Vagina (tissue), 2 donors: ENCODE data around the gene IL17C. TPM values are rescaled to one million over a fixed set of nuclear protein-coding genes. Genes with fewer than 3 reads are reported as not detected.
"Not testable (repeated sequence)": the region's sequence is repeated elsewhere in the genome, so short reads cannot be mapped to it uniquely, and the experiment has no call there.

Source experiments
- DNase-seq, 2 donors: peaks; one replicate each; pipeline ENCODE4 v3.0.0-alpha.2; 2017; ENCODE audit errors: extremely low spot score in 2 of 2
- H3K27ac ChIP-seq: fragments of 200-600 bp; sonication (generic); one replicate; pipeline ENCODE4 v1.5.1; 2019
- H3K27me3 ChIP-seq: fragments of 200-600 bp; sonication (generic); one replicate; pipeline ENCODE4 v1.5.1; 2019
- H3K36me3 ChIP-seq, 2 donors: fragments of 200-600 bp; sonication (generic); one replicate each; pipeline ENCODE4 v1.5.1; 2017 to 2019
- H3K4me1 ChIP-seq: fragments of 200-600 bp; sonication (generic); one replicate; pipeline ENCODE4 v1.5.1; 2019
- H3K4me3 ChIP-seq, 2 donors: fragments of 200-600 bp; sonication (generic); 1 replicate in 1 of 2; 2 replicates in 1 of 2; pipeline ENCODE4 v1.5.1; 2016 to 2019
- H3K9me3 ChIP-seq: fragments of 200-600 bp; sonication (generic); one replicate; pipeline ENCODE4 v1.5.1; 2019
- POLR2A ChIP-seq, 2 donors: fragments of 450-650 bp; IDR thresholded peaks; one replicate each; pipeline ENCODE4 v1.6.1; 2017; ENCODE audit warnings: antibody characterized with exemption in 2 of 2, mild to moderate bottlenecking in 2 of 2, moderate library complexity in 2 of 2
- POLR2AphosphoS5 ChIP-seq, 2 donors: sonication (generic); formaldehyde crosslinking; IDR thresholded peaks; one replicate each; pipeline ENCODE4 v1.9.0; 2017; ENCODE audit warnings: antibody characterized with exemption in 2 of 2, mild to moderate bottlenecking in 2 of 2, low read depth in 1 of 2; ENCODE audit not compliant: insufficient read depth in 1 of 2
- intact Hi-C: fragments of 100-400 bp; cut with DNase I; formaldehyde crosslinking; loops from one replicate; pipeline ENCODE4 v1.15.1; 2023
- total RNA-seq: library from RNA; depleted of rRNA; stranded (reverse); fragments of >200 nt; gene quantifications from one replicate; pipeline ENCODE4 v1.2.3, GENCODE V29; 2016
- TF ChIP-seq, protein P1 (sequence below), 3 experiments: fragments of 450-650 bp in 2 of 3; fragments of 200-600 bp in 1 of 3; sonication (generic) in 1 of 3; IDR thresholded peaks; one replicate each; pipeline ENCODE4 v1.5.1; 2017 to 2019; ENCODE audit warnings: antibody characterized with exemption in 3 of 3, mild to moderate bottlenecking in 2 of 3, moderate library complexity in 2 of 3

The IL17C gene
- total RNA-seq, 1 donor from 2014 or later: not detected

DNA sequence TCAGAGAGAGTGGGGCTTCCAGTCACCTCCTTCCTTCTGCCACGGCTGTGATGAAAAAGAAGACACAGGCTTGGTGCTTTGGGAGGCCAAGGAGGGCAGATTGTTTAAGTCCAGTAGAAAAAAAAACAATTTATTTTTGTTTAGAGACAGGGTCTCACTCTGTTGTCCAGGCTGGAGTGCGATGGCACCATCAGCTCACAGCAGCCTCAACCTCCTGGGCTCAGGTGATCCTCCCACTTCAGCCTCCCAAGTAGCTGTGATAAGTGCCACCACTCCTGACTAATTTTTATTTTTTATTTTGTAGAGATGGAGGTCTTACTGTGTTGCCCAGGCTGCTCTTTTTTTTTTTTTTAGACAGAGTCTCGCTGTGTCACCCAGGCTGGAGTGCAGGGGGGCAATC lies 27.2 kb downstream of the IL17C start:
- no peak overlapping the region for H3K27ac ChIP-seq
- H3K36me3 ChIP-seq: no peaks in the 10 kb centered on the region
- H3K4me3 ChIP-seq: no peak overlapping the region
- no peaks in the 10 kb centered on the region for H3K27me3 ChIP-seq
- no peaks in the 10 kb centered on the region for H3K9me3 ChIP-seq
- H3K4me1 ChIP-seq: peaks cover 9% of the 10 kb centered on the region
- no peak for DNase-seq
- intact Hi-C loops: no loop called here
- TF ChIP-seq POLR2A (IDR thresholded peaks at IDR 0.05) (no peak), POLR2AphosphoS5 (IDR thresholded peaks at IDR 0.05; ENCODE audit: insufficient read depth in 1 of 2, low read depth in 1 of 2) (no peak)
- TF ChIP-seq, protein P1, sequence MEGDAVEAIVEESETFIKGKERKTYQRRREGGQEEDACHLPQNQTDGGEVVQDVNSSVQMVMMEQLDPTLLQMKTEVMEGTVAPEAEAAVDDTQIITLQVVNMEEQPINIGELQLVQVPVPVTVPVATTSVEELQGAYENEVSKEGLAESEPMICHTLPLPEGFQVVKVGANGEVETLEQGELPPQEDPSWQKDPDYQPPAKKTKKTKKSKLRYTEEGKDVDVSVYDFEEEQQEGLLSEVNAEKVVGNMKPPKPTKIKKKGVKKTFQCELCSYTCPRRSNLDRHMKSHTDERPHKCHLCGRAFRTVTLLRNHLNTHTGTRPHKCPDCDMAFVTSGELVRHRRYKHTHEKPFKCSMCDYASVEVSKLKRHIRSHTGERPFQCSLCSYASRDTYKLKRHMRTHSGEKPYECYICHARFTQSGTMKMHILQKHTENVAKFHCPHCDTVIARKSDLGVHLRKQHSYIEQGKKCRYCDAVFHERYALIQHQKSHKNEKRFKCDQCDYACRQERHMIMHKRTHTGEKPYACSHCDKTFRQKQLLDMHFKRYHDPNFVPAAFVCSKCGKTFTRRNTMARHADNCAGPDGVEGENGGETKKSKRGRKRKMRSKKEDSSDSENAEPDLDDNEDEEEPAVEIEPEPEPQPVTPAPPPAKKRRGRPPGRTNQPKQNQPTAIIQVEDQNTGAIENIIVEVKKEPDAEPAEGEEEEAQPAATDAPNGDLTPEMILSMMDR (IDR thresholded peaks at IDR 0.05): no peak

GRCh38 chr16:88667461-88667860 lies 29.1 kb downstream of the IL17C start:
- TF ChIP-seq POLR2AphosphoS5 (IDR thresholded peaks at IDR 0.05; ENCODE audit: insufficient read depth in 1 of 2, low read depth in 1 of 2) (no peak), POLR2A (IDR thresholded peaks at IDR 0.05) (no peak)
- TF ChIP-seq, protein P1 (IDR thresholded peaks at IDR 0.05): no peak
- Histone ChIP-seq H3K36me3 (no peaks in the 10 kb centered on the region), H3K4me1 (peaks cover 2% of the 10 kb centered on the region), H3K9me3 (no peaks in the 10 kb centered on the region), H3K27ac (no peak overlapping the region), H3K27me3 (no peaks in the 10 kb centered on the region), H3K4me3 (no peak overlapping the region)
- no peak for DNase-seq
- intact Hi-C loops: no loop called here

- H3K9me3 ChIP-seq, H3K27me3 ChIP-seq, H3K36me3 ChIP-seq, H3K27ac ChIP-seq, H3K4me1 ChIP-seq, DNase-seq, H3K4me3 ChIP-seq, intact Hi-C loops: not testable (repeated sequence)
Measured at GRCh38 chr16:88669493-88669892, 31.1 kb downstream of the IL17C start.

DNA sequence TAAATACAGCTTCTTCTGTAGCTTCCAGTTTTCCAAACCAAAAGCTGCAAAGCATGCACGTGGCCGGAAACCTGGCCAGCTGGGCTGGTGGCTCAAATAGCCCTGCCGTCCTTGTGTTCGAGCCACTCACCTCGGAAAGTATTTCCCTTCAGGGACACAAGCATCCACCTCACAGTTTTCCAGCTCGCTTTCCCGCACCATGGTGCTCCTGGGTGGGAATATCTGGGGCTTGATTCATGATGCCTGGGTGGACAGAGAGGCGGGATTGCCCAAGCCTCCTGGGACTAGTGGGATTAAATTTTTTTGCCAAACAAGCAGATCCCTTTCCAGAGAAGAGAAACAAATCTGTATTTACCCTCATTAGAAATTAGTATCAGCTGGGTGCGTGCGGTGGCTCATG lies 31.6 kb downstream of the IL17C start:
- no peak for DNase-seq
- intact Hi-C loops: no loop called here
- H3K36me3 ChIP-seq: no peaks in the 10 kb centered on the region
- no peaks in the 10 kb centered on the region for H3K4me1 ChIP-seq
- TF ChIP-seq POLR2AphosphoS5 (IDR thresholded peaks at IDR 0.05; ENCODE audit: insufficient read depth in 1 of 2, low read depth in 1 of 2): no peak
- TF ChIP-seq POLR2A (IDR thresholded peaks at IDR 0.05): no peak
- TF ChIP-seq, protein P1 (IDR thresholded peaks at IDR 0.05): no peak
- no peak overlapping the region for H3K4me3 ChIP-seq
- H3K27me3 ChIP-seq: no peaks in the 10 kb centered on the region
- H3K27ac ChIP-seq: no peak overlapping the region
- H3K9me3 ChIP-seq: no peaks in the 10 kb centered on the region

DNA sequence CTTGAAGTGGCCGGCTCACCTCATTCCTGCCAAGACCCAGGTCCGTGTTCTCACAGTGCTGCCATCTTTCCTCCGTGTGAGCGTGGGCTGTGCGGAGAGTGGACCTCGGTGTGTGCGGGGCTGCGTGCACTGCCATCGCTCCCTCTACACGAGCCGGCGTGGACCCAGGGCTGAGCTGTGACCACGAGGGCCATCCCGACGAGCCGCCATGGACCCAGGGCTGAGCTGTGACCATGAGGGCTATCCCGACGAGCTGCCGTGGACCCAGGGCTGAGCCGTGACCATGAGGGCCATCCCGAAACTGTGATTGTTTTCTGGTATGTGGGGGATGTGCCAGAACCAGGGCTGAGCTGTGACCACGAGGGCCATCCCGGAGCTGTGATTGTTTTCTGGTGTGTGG lies 33.4 kb downstream of the IL17C start:
- H3K27ac ChIP-seq: no peak overlapping the region
- TF ChIP-seq POLR2AphosphoS5 (IDR thresholded peaks at IDR 0.05; ENCODE audit: insufficient read depth in 1 of 2, low read depth in 1 of 2): no peak
- TF ChIP-seq POLR2A (IDR thresholded peaks at IDR 0.05): no peak
- TF ChIP-seq, protein P1 (IDR thresholded peaks at IDR 0.05): no peak
- no peaks in the 10 kb centered on the region for H3K9me3 ChIP-seq
- no peak for DNase-seq
- no peaks in the 10 kb centered on the region for H3K36me3 ChIP-seq
- no peak overlapping the region for H3K4me3 ChIP-seq
- no peaks in the 10 kb centered on the region for H3K4me1 ChIP-seq
- intact Hi-C loops: no loop called here
- H3K27me3 ChIP-seq: no peaks in the 10 kb centered on the region

GRCh38 chr16:88672776-88673175 lies 34.4 kb downstream of the IL17C start:
- Histone ChIP-seq H3K27ac (no peak overlapping the region), H3K36me3 (no peaks in the 10 kb centered on the region), H3K27me3 (no peaks in the 10 kb centered on the region), H3K4me1 (no peaks in the 10 kb centered on the region), H3K9me3 (no peaks in the 10 kb centered on the region), H3K4me3 (no peak overlapping the region)
- no peak for DNase-seq
- TF ChIP-seq POLR2AphosphoS5 (IDR thresholded peaks at IDR 0.05; ENCODE audit: insufficient read depth in 1 of 2, low read depth in 1 of 2) (no peak), POLR2A (IDR thresholded peaks at IDR 0.05) (no peak)
- TF ChIP-seq, protein P1 (IDR thresholded peaks at IDR 0.05): no peak
- intact Hi-C loops: no loop called here
